GM12864 (cell line): ENCODE results near the gene E2F1.
"Not testable (repeated sequence)": the region's sequence is repeated elsewhere in the genome, so short reads cannot be mapped to it uniquely, and the experiment has no call there.

Experiments
- DNase-seq: peaks from one replicate; pipeline ENCODE4 v3.0.0-alpha.2; 2011; ENCODE audit warnings: low read depth
- H3K4me3 ChIP-seq: 2 replicates; pipeline ENCODE4 v1.5.1; 2011; ENCODE audit warnings: mild to moderate bottlenecking, low read depth, low read length, control low read depth
- CTCF ChIP-seq: IDR thresholded peaks from 2 replicates; pipeline ENCODE4 v1.5.1; 2011; ENCODE audit warnings: low read depth, mild to moderate bottlenecking, moderate library complexity, low read length, control low read depth, inconsistent platforms; ENCODE audit errors: missing control alignments

Gene E2F1

GRCh38 chr20:33701629-33702450, 15.7 kb upstream of the E2F1 start:
- DNase-seq: no peak
- TF ChIP-seq CTCF: no peak

GRCh38 chr20:33700696-33701441, 14.7 kb upstream of the E2F1 start:
- not testable (repeated sequence) for H3K4me3 ChIP-seq, DNase-seq

More at GRCh38 chr20:33701629-33702450, 15.7 kb upstream of the E2F1 start:
- no peak overlapping the region for H3K4me3 ChIP-seq

GRCh38 chr20:33698966-33699365, 12.8 kb upstream of the E2F1 start:
- not testable (repeated sequence) for H3K4me3 ChIP-seq

GRCh38 chr20:33697129-33697528, 10.9 kb upstream of the E2F1 start:
- TF ChIP-seq CTCF: no peak
- no peak overlapping the region for H3K4me3 ChIP-seq
- DNase-seq: no peak

More at GRCh38 chr20:33698966-33699365, 12.8 kb upstream of the E2F1 start:
- not testable (repeated sequence) for DNase-seq

- no peak for DNase-seq
- no peak for TF ChIP-seq CTCF
- no peak overlapping the region for H3K4me3 ChIP-seq
Observed at GRCh38 chr20:33696448-33696847, 10.3 kb upstream of the E2F1 start.

- no peak for TF ChIP-seq CTCF
- H3K4me3 ChIP-seq: no peak overlapping the region
- DNase-seq: no peak
Observed at GRCh38 chr20:33694639-33695012, 8.4 kb upstream of the E2F1 start.

GRCh38 chr20:33693741-33694638, 7.8 kb upstream of the E2F1 start:
- TF ChIP-seq CTCF: no peak
- H3K4me3 ChIP-seq: no peak overlapping the region
- DNase-seq: no peak
